Middle frontal gyrus (tissue), 1 donor: ENCODE measurements around the gene POMT1.
"Not testable (repeated sequence)": the region's sequence is repeated elsewhere in the genome, so short reads cannot be mapped to it uniquely, and the experiment has no call there.

Source experiments
- DNase-seq: peaks from one replicate; pipeline ENCODE4 v3.0.0-alpha.2; 2015; ENCODE audit warnings: low spot score; ENCODE audit errors: extremely low spot score

The POMT1 gene

GRCh38 chr9:131495785-131496184 lies 6.9 kb upstream of the POMT1 start:
- no peak for DNase-seq

GRCh38 chr9:131496844-131497405 lies 5.8 kb upstream of the POMT1 start:
- no peak for DNase-seq

GRCh38 chr9:131499254-131499767 lies 3.4 kb upstream of the POMT1 start:
- DNase-seq: no peak

GRCh38 chr9:131500377-131500776 lies 2.3 kb upstream of the POMT1 start:
- DNase-seq: peak; percentile 39

GRCh38 chr9:131500939-131501541 lies 1.7 kb upstream of the POMT1 start:
- no peak for DNase-seq

GRCh38 chr9:131503626-131504465 lies 1.1 kb downstream of the POMT1 start:
- DNase-seq: no peak

GRCh38 chr9:131505012-131505411 lies 2.3 kb downstream of the POMT1 start:
- no peak for DNase-seq

- DNase-seq: no peak
These were observed 8.7 kb downstream of the POMT1 start for GRCh38 chr9:131511416-131511815.

GRCh38 chr9:131511880-131512279 lies 9.2 kb downstream of the POMT1 start:
- DNase-seq: no peak

GRCh38 chr9:131513177-131513576 lies 10.5 kb downstream of the POMT1 start:
- DNase-seq: no peak

GRCh38 chr9:131515559-131516031 lies 12.9 kb downstream of the POMT1 start:
- DNase-seq: not testable (repeated sequence)

GRCh38 chr9:131516100-131516499 lies 13.4 kb downstream of the POMT1 start:
- DNase-seq: no peak

- no peak for DNase-seq
These were observed 14.2 kb downstream of the POMT1 start for GRCh38 chr9:131516930-131517329.

GRCh38 chr9:131517761-131518190 lies 15.1 kb downstream of the POMT1 start:
- no peak for DNase-seq

GRCh38 chr9:131518553-131518952 lies 15.8 kb downstream of the POMT1 start:
- no peak for DNase-seq

GRCh38 chr9:131520503-131520902 lies 17.8 kb downstream of the POMT1 start:
- no peak for DNase-seq

- no peak for DNase-seq
These were observed 18.5 kb downstream of the POMT1 start for GRCh38 chr9:131521203-131521602.

- no peak for DNase-seq
These were observed 19.1 kb downstream of the POMT1 start for GRCh38 chr9:131521822-131522221.

- no peak for DNase-seq
These were observed 19.8 kb downstream of the POMT1 start for GRCh38 chr9:131522257-131523085.

- DNase-seq: no peak
These were observed 20.3 kb downstream of the POMT1 start for GRCh38 chr9:131523086-131523388.
